ENCODE measurements around the gene CCL22.
"Not testable (repeated sequence)": the region's sequence is repeated elsewhere in the genome, so short reads cannot be mapped to it uniquely, and the experiment has no call there.

Gene CCL22

DNA sequence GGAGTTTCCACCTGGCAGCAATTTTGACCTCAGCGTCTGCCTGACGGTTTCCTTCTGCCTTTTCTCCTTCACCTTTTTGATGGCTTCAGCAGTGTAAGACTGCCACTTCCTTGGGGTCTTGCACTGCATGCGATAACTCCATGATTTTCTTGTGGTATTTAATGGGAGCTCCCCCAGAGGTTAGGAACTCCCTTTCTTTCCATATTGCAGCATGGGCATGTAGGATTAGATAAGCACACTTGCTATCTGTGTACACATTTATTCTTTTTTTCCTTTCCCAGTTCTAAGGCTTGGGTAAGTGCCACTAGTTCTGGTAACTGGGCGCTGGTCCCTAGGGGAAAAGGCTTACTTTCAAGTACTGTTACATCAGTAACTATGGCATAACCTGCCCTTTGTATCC, 38.9 kb downstream of the CCL22 start:
- DNase-seq, result not testable (repeated sequence)

DNA sequence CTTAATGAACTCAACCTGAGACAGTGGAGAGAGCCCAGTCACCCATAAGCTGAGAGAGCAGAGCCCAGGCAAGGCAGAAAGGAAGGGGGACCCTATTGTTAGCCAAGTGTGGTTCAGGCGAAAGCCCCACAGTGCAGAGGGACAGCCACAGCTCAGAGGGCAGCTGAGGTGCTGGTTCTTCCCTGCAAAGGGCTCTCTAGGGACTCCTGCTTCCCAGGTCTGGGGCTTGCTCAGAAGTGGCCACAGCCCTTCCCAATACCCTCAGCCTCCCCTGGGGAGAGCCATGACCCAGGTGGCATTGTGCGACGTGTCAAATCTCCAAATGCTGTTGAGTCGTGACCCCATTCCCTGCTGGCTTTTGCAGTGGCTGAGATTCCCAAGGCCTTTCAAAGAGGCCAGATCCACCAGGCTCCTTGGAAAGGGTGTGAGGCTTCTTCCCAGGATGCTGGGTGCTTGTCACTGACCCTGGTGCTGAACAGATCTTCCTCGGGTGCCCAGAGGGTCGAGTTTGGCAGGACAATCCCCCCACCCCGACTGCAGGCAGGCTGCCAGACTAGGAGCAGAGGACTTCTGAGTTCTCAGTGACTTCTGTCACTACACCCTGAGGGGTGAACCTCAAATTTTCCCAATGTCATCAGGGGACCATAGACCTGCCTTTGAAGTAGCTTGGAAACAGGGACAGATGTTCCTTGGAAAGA, 43.5 kb downstream of the CCL22 start:
- no peak for DNase-seq

DNA sequence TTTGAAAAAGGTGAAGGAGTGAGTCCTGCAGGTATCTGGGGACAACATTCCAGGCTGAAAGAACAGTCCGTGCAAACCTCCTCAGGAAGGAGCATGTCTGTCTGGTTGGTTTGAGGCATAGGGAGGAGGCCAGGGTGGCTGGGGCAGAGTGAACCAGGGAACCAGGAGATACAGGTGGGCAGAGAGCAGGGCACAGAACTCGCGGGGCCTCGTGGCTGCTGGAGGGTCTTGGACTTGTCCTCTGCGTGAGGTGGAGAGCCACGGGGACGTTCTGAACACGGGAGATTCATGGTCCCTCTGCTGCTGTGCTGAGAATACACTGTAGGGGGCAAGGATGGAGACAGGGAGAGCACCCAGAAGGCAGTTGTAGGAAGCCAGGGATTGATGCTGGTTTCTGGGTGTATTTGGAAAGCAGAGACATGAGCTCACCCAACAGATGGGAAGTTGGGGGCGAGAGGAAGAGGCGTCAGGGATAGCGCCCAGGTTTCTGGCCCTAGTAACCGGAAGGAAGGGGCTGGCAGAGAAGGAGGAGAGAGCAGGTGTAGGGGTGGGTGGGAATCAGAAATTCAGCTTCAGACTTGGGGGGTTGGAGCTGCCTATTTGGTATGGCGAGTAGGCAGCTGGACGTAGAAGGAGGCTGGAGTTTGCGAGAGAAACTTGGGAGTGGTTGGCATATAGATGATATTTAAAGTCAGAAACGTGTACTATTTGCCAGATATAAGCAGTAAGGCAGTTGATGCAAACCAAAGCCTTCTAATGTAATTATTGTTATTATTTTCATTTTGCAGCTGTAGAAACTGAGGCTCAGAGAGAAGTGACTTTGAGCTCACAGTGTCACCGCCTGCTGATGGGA, 45.6 kb downstream of the CCL22 start, which contains the start of gene CCL17:
Gene CCL17, plus strand, starts transcription at position 803 of the 853 bp plus-strand sequence. CDS start 9,166 bp downstream, outside the sequence.
- DNase-seq, result no peak

DNA sequence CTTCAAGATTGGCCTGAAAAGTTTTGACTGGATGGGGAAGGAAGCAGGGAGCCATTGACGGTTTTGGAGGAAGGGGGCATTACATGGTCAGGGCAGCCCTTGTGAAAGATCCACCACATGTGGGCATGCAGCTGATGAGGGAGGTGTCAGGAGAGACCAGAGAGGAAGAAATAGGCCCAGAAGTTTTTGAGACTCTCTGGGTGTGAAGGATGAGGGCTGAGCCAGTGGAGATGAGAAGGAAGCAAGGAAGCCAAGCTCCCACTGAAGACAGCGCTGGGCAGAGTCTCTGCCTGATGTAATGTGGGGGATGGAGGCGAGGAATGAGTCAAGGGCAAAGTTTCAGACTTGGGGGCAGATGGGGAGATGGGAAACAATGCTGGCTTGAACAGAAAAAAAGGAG, 46.5 kb downstream of the CCL22 start:
- no peak for DNase-seq

DNA sequence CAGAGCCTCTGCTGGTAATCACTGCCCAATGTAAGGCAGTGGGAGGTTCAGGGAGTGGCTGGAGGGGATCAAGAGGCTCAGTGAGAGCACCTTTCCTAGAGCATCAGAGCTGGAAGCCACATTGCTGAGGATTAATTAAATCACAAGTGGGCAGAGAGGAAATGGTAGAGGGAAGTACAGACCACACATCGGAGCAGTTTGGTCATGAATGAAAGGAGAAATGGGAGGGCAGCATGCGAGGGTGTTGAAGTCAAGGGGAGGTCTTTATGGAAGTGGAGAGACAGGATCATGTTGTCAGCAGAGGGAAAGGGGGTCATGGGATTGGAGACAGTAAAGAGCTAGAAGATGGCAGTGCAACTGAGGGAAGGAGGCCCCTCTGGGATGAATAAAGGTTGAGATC, 48.3 kb downstream of the CCL22 start:
- DNase-seq, result no peak

DNA sequence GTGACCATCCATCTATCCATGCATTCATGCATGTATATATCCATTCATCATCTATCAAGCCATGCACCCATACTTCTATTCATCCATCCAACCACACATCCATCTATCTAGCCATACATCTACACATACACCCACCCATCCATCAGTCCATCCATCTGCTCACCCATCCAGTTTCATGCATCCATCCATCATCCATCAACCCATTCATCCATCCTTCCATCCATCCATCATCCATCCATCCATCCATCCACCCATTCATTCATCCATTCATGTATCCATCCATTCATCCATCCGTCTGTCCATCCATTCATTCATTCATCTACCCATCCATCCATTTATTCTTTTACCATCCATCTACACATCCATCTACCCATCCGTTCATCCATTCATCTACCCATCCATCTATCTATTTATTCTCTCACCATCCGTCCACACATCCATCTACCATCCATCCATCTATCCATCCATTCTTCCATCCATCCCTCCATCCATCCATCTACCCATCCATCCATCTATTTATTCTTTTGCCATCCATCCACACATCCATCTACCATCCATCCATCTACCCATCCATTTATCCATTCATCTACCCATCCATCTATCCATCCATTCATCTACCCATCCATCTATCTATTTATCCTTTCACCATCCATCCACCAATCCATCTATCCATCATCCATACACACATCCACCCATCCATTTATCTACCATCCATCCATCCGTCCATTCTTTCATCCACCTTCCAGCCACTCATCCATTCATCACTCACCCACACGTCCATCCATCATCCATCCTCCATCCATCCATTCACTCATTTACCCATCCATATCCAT, 49.2 kb downstream of the CCL22 start:
- DNase-seq, result no peak

DNA sequence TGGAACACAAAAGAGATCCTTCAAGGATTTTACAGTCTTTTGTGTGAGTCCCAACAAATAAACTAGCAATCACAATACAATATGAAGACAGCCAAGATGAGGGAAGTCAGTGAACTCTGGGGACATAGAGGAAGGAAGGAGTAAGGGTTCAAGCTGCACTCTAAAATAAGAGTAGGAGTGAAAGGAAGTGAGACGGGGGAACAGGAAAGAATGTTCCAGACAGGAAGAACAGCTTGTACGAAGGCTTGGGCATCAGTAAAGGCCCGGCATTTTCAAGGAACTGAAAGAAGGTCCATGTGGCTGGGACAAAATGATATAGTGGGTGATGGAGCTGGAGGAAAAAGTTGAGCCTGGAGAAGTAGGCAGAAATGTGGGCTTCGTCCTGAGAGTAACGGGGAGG, 50.5 kb downstream of the CCL22 start:
- DNase-seq, result no peak

DNA sequence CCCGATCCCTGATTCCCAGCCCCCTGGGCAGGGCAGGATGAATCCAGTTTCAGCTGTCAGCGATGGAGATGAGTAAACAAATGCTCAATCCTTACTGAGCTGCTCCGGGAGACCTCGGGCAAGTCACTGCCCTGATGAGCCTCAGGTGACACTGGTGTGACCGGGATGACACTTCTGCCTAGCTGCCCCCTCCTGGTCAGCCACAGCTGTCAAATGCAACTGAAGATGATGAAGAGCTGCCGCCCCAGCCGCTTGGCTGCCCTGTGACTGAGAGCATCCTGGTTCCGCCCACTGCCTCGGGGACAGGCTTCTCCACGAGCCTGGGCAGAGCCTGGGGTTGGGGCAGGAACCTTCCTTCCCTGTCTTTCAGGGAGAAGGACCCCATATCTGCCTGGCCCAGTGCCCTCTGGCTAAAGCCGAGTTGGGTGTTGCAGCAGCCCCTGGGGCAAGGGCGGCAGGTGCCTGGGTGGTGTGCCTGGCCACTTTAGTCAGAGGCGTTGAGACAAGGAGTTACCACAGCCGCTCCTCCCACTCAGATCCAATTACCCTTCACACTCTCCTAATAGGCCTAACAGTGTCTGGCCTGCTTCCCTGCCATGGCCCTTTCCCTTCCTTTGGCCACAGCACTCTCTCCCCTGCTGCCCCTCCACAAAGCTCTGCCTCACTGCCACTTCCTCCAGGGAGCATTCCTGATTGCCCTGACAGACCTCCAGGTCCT, 51.4 kb downstream of the CCL22 start:
- no peak for DNase-seq

DNA sequence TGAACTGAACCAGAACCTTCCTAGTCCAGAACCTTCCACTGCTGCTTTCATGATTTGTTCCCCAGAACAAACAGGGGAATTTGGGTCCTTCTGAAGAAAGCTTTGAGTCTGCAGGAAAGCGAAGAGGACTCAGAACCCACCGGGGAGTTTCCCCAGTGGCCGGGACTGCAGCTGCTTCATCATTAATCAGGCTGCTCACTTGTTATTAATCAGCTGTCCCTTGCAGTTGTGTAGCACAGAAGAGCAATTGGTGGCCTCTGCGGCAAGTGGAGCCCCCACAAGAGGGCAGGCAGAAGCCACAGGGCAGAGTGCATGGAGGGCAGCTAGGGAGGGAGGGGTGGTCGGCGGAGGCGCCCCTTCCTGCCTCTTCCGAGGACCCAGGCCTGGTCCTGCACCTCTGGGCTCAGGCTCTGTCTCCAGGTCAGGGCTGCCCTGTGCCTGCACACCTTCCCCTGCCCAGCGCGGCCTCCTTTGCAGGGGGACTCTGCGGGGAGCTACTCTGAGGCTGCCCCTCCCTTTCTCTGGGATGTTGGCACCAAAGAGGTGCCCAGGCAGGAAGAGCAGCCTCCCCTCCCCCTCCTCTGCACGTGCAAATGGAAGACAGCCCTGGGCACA, 52.9 kb downstream of the CCL22 start:
- no peak for DNase-seq

DNA sequence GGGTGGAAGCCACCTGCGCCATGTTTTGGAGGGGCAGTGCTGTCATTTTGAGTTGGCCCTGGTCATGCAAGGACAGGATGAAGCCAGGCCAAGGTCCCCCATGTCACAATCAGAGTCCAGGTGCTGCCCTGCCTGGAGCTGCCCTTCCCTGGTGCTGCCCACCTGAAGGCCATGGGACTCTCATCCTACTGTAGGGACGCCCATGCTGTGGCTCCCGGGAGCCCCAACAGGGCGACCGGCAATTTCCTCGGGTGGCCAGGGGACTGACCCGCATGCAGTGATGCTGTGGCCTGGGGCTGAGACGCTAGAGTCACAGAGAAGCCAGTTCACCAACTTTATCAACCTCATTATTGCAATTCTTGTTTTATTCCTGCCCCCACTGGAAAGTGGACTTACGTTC, 54.0 kb downstream of the CCL22 start:
- no peak for DNase-seq

DNA sequence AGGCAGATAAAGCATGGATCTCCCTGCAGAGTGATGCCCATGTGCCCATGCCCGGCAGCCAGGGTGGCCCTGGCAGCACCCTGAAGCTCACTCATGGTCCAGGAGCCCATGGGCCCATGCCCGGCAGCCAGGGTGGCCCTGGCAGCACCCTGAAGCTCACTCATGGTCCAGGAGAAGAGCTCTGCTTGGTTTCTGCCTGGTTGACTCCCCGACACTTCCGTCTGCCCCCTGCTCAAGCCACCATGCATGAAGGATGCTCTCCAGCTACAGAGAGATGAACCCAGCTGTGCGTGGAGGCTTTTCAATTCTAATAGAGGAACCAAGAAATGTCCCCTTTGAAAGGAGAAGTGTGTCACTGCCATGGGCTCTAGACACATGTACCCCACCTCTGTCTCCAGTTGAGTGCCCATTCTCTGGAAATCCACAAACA, 54.7 kb downstream of the CCL22 start:
- no peak for DNase-seq

DNA sequence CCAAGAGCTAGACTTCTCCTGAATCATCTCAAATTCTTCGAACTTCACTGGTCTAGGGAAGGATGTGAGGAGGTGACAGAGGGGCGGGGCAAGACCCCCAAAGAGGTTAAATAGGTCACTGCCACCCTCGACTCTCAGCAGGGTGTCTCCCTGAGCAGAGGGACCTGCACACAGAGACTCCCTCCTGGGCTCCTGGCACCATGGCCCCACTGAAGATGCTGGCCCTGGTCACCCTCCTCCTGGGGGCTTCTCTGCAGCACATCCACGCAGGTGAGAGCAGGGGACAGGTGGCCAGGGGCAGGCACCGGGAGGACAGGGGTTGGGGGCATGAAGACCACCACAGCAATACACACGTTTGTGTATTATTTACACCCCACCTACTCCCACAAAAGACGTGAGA, 55.1 kb downstream of the CCL22 start:
- DNase-seq, result no peak

All from activated CD4-positive, alpha-beta T cell treated with anti-CD3 and anti-CD28 coated beads for 1 hour (primary cell).